ENCODE results near the gene GNA15. TPM values are rescaled to one million over a fixed set of nuclear protein-coding genes. Genes with fewer than 3 reads are reported as not detected.
"Not testable (repeated sequence)": the region's sequence is repeated elsewhere in the genome, so short reads cannot be mapped to it uniquely, and the experiment has no call there.

Gene GNA15
- total and polyA plus RNA-seq, 9 donors = 1.2 to 4.8 (median 1.4) TPM

GRCh38 chr19:3201911-3202310 is 66.1 kb downstream of the GNA15 start:
- Histone ChIP-seq H3K27ac (no peak overlapping the region), H3K36me3 (no peaks in the 10 kb centered on the region), H3K9me3 (no peaks in the 10 kb centered on the region), H3K4me1 (ENCODE audit: insufficient read depth) (no peaks in the 10 kb centered on the region), H3K4me3 (no peak overlapping the region), H3K27me3 (no peaks in the 10 kb centered on the region)
- intact Hi-C loops (cut with DNase I) = no loop called here
- WGBS, 3 donors = 91 to 96% (median 94%) methylated on average over 14 of the region's 14 CpGs
- no peak for DNase-seq
- TF ChIP-seq EP300 (IDR thresholded peaks at IDR 0.05) (no peak), CTCF (IDR thresholded peaks at IDR 0.05) (no peak), POLR2A (IDR thresholded peaks at IDR 0.05) (no peak)

GRCh38 chr19:3202346-3202745 is 66.5 kb downstream of the GNA15 start:
- H3K27me3 ChIP-seq = no peaks in the 10 kb centered on the region
- H3K4me1 ChIP-seq (ENCODE audit: insufficient read depth) = no peaks in the 10 kb centered on the region
- no peak for DNase-seq
- TF ChIP-seq CTCF (IDR thresholded peaks at IDR 0.05) = no peak
- TF ChIP-seq EP300 (IDR thresholded peaks at IDR 0.05) = no peak
- TF ChIP-seq POLR2A (IDR thresholded peaks at IDR 0.05) = no peak
- H3K9me3 ChIP-seq = no peaks in the 10 kb centered on the region
- no peaks in the 10 kb centered on the region for H3K36me3 ChIP-seq
- intact Hi-C loops (cut with DNase I) = no loop called here
- 88 to 90% (median 89%) methylated on average over 12 of the region's 12 CpGs for WGBS, 3 donors
- no peak overlapping the region for H3K27ac ChIP-seq
- H3K4me3 ChIP-seq = no peak overlapping the region

GRCh38 chr19:3202895-3203294 is 67.1 kb downstream of the GNA15 start:
- H3K36me3 ChIP-seq; DNase-seq; H3K9me3 ChIP-seq; intact Hi-C loops (cut with DNase I); H3K4me3 ChIP-seq; H3K27me3 ChIP-seq; H3K4me1 ChIP-seq (ENCODE audit: insufficient read depth); H3K27ac ChIP-seq: not testable (repeated sequence)
- 91 to 95% (median 94%) methylated on average over 7 of the region's 7 CpGs for WGBS, 3 donors

- H3K36me3 ChIP-seq = no peaks in the 10 kb centered on the region
- TF ChIP-seq EP300 (IDR thresholded peaks at IDR 0.05) (no peak), POLR2A (IDR thresholded peaks at IDR 0.05) (no peak), CTCF (IDR thresholded peaks at IDR 0.05) (no peak)
These were observed 68.2 kb downstream of the GNA15 start for GRCh38 chr19:3203805-3204645.

GRCh38 chr19:3204646-3205275 is 68.9 kb downstream of the GNA15 start:
- Histone ChIP-seq H3K4me1 (ENCODE audit: insufficient read depth) (no peaks in the 10 kb centered on the region), H3K9me3 (no peaks in the 10 kb centered on the region), H3K36me3 (no peaks in the 10 kb centered on the region), H3K4me3 (no peak overlapping the region), H3K27me3 (no peaks in the 10 kb centered on the region), H3K27ac (no peak overlapping the region)
- DNase-seq = no peak
- intact Hi-C loops (cut with DNase I) = no loop called here
- TF ChIP-seq EP300 (IDR thresholded peaks at IDR 0.05) (no peak), POLR2A (IDR thresholded peaks at IDR 0.05) (no peak), CTCF (IDR thresholded peaks at IDR 0.05) (no peak)
- WGBS, 3 donors = 92 to 94% (median 92%) methylated on average over 35 of the region's 35 CpGs

More at GRCh38 chr19:3203805-3204645, 68.2 kb downstream of the GNA15 start:
- Histone ChIP-seq H3K27ac (no peak overlapping the region), H3K4me3 (no peak overlapping the region), H3K9me3 (no peaks in the 10 kb centered on the region), H3K27me3 (no peaks in the 10 kb centered on the region), H3K4me1 (ENCODE audit: insufficient read depth) (no peaks in the 10 kb centered on the region)
- DNase-seq = no peak
- intact Hi-C loops (cut with DNase I) = no loop called here
- 93% methylated on average over 18 to 43 of the region's 43 CpGs for WGBS, 3 donors
